NB4 (cell line): ENCODE data around the gene PTGER4.

Experiments
- MYC ChIP-seq: IDR thresholded peaks from 2 replicates; pipeline ENCODE4 v1.6.1; 2011; ENCODE audit warnings: low read depth, low read length
- POLR2A ChIP-seq: IDR thresholded peaks from 2 replicates; pipeline ENCODE4 v1.6.1; 2011; ENCODE audit warnings: mild to moderate bottlenecking; ENCODE audit not compliant: insufficient read length; ENCODE audit errors: extremely low read depth
- TF ChIP-seq, protein P1 (sequence below): IDR thresholded peaks from one replicate; pipeline ENCODE4 v1.5.1; 2012; ENCODE audit warnings: low read depth, low read length
- TF ChIP-seq, protein P2 (sequence below): IDR thresholded peaks from 2 replicates; pipeline ENCODE4 v1.6.1; 2011; ENCODE audit warnings: low read depth, low read length

DNA sequence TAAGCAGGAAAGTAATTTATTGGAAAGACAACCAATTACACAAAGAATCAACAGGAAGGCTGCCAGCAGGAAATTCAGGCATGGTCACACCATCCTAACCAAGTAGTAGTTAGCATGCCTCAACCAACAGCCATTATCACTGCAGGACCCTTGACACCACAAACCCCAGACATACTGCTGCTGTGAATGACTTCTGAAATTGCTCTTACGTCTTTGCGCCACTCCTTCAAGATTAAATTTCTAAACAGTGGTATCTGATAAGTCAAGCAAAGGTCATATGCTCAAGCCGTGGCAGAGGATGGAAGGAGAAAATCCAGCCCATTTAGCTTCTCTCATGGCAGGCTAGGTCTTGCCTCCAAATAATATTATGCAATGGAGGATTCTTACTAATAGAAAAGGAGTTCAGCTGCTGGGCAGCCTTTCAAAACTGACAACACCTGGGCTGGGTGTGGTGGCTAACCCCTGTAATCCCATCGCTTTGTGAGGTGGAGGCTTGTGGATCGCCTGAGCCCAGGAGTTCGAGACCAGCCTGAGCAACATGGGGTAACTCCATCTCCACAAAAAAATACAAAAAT lies 5.0 kb upstream of the PTGER4 start:
- TF ChIP-seq, protein P1, sequence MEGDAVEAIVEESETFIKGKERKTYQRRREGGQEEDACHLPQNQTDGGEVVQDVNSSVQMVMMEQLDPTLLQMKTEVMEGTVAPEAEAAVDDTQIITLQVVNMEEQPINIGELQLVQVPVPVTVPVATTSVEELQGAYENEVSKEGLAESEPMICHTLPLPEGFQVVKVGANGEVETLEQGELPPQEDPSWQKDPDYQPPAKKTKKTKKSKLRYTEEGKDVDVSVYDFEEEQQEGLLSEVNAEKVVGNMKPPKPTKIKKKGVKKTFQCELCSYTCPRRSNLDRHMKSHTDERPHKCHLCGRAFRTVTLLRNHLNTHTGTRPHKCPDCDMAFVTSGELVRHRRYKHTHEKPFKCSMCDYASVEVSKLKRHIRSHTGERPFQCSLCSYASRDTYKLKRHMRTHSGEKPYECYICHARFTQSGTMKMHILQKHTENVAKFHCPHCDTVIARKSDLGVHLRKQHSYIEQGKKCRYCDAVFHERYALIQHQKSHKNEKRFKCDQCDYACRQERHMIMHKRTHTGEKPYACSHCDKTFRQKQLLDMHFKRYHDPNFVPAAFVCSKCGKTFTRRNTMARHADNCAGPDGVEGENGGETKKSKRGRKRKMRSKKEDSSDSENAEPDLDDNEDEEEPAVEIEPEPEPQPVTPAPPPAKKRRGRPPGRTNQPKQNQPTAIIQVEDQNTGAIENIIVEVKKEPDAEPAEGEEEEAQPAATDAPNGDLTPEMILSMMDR: no peak
- TF ChIP-seq POLR2A: no peak
- TF ChIP-seq, protein P2, sequence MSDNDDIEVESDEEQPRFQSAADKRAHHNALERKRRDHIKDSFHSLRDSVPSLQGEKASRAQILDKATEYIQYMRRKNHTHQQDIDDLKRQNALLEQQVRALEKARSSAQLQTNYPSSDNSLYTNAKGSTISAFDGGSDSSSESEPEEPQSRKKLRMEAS: no peak
- no peak for TF ChIP-seq MYC
